WTC11 (cell line): ENCODE measurements around the gene TTLL5. TPM values are rescaled to one million over a fixed set of nuclear protein-coding genes. Genes with fewer than 3 reads are reported as not detected.

Experiments used
- ATAC-seq: fragments of 200-7000 bp; cut with Tn5 transposase; 2 replicates; pipeline ENCODE4 v1.10.0; 2021; ENCODE audit warnings: mild to moderate bottlenecking, moderate library complexity
- CTCF ChIA-PET: fragments of 300-600 bp; sonication (Branson Sonifier 250); formaldehyde crosslinking; loops from one replicate; lab custom pipeline; 2021; ENCODE audit warnings: antibody characterized with exemption; lab: Charles Lee
- POLR2A ChIA-PET: fragments of 350-600 bp; sonication (Branson Sonifier 250); formaldehyde crosslinking; loops from one replicate; lab custom pipeline; 2021; ENCODE audit warnings: antibody characterized with exemption; lab: Charles Lee
- DNase-seq: peaks from one replicate; pipeline ENCODE4 v3.0.0; 2021; ENCODE audit warnings: low spot score
- H3K27ac Mint-ChIP-seq: 2 replicates; pipeline ENCODE4 v1.8.0; 2021; ENCODE audit warnings: mixed read lengths
- H3K27me3 Mint-ChIP-seq: 2 replicates; pipeline ENCODE4 v1.8.0; 2021; ENCODE audit warnings: low read depth, mild to moderate bottlenecking, moderate library complexity, mixed read lengths
- H3K36me3 Mint-ChIP-seq: 2 replicates; pipeline ENCODE4 v1.8.0; 2021; ENCODE audit warnings: mixed read lengths
- H3K4me1 Mint-ChIP-seq: 2 replicates; pipeline ENCODE4 v1.8.0; 2022; ENCODE audit warnings: mixed read lengths
- H3K4me3 Mint-ChIP-seq: 2 replicates; pipeline ENCODE4 v1.8.0; 2021; ENCODE audit warnings: mild to moderate bottlenecking, moderate library complexity, mixed read lengths
- H3K9me3 Mint-ChIP-seq: 2 replicates; pipeline ENCODE4 v1.8.0; 2021; ENCODE audit warnings: mixed read lengths
- ATF1 ChIP-seq: sonication (generic); formaldehyde crosslinking; IDR thresholded peaks from 2 replicates; pipeline ENCODE4 v1.8.1; 2023; ENCODE audit warnings: mild to moderate bottlenecking, moderate library complexity, missing genetic modification reagents
- CREB1 ChIP-seq: sonication (generic); formaldehyde crosslinking; IDR thresholded peaks from 2 replicates; pipeline ENCODE4 v1.8.0; 2023; ENCODE audit warnings: mild to moderate bottlenecking, missing genetic modification reagents
- EMX1 ChIP-seq: fragments of 250-450 bp; sonication (Bioruptor Pico); IDR thresholded peaks from 2 replicates; pipeline ENCODE4 v1.8.0; 2021; ENCODE audit warnings: mild to moderate bottlenecking
- GTF2I ChIP-seq: fragments of 250-450 bp; sonication (Bioruptor Pico); conservative IDR thresholded peaks from 2 replicates; pipeline ENCODE4 v1.4.0; 2021; ENCODE audit warnings: mild to moderate bottlenecking
- HMGA2 ChIP-seq: fragments of 250-450 bp; sonication (Bioruptor Pico); IDR thresholded peaks from 2 replicates; pipeline ENCODE4 v1.4.0; 2021; ENCODE audit warnings: mild to moderate bottlenecking, moderate library complexity
- KAT7 ChIP-seq: sonication (generic); formaldehyde crosslinking; IDR thresholded peaks from 2 replicates; pipeline ENCODE4 v1.8.1; 2023; ENCODE audit warnings: missing genetic modification reagents, mild to moderate bottlenecking, borderline replicate concordance
- MXD4 ChIP-seq: fragments of 250-450 bp; sonication (Bioruptor Pico); IDR thresholded peaks from 2 replicates; pipeline ENCODE4 v1.8.0; 2021; ENCODE audit warnings: mild to moderate bottlenecking, moderate library complexity, borderline replicate concordance
- MYBL2 ChIP-seq: sonication (generic); formaldehyde crosslinking; IDR thresholded peaks from 2 replicates; pipeline ENCODE4 v1.8.1; 2023; ENCODE audit warnings: mild to moderate bottlenecking, moderate library complexity, missing genetic modification reagents
- TCF7 ChIP-seq: sonication (generic); formaldehyde crosslinking; IDR thresholded peaks from 2 replicates; pipeline ENCODE4 v1.8.0; 2022; ENCODE audit warnings: mild to moderate bottlenecking, low read depth, missing genetic modification reagents, moderate library complexity
- TP53 ChIP-seq: sonication (generic); formaldehyde crosslinking; IDR thresholded peaks from 2 replicates; pipeline ENCODE4 v1.8.1; 2023; ENCODE audit warnings: mild to moderate bottlenecking, missing genetic modification reagents
- ZBTB21 ChIP-seq: sonication (generic); formaldehyde crosslinking; IDR thresholded peaks from 2 replicates; pipeline ENCODE4 v1.8.1; 2023; ENCODE audit warnings: mild to moderate bottlenecking, missing genetic modification reagents, borderline replicate concordance
- ZNF138 ChIP-seq: sonication (generic); formaldehyde crosslinking; conservative IDR thresholded peaks from 2 replicates; pipeline ENCODE4 v1.8.1; 2022; ENCODE audit warnings: mild to moderate bottlenecking, moderate library complexity, missing genetic modification reagents
- ZNF219 ChIP-seq: sonication (generic); formaldehyde crosslinking; IDR thresholded peaks from 2 replicates; pipeline ENCODE4 v1.8.0; 2023; ENCODE audit warnings: missing genetic modification reagents, mild to moderate bottlenecking, borderline replicate concordance
- total RNA-seq: library from RNA; stranded (reverse); gene quantifications from 3 replicates; pipeline ENCODE4 v1.2.3, GENCODE V29; 2021
- TF ChIP-seq, protein P1 (sequence below): sonication (generic); formaldehyde crosslinking; IDR thresholded peaks from 2 replicates; pipeline ENCODE4 v1.8.1; 2023; ENCODE audit warnings: mild to moderate bottlenecking, missing genetic modification reagents
- TF ChIP-seq, protein P2 (sequence below): sonication (generic); formaldehyde crosslinking; conservative IDR thresholded peaks from 2 replicates; pipeline ENCODE4 v1.8.1; 2023; ENCODE audit warnings: mild to moderate bottlenecking, low read depth, missing genetic modification reagents, moderate library complexity
- TF ChIP-seq, protein P3 (sequence below): sonication (generic); formaldehyde crosslinking; IDR thresholded peaks from 2 replicates; pipeline ENCODE4 v1.8.1; 2023; ENCODE audit warnings: mild to moderate bottlenecking, missing genetic modification reagents
- TF ChIP-seq, protein P4 (sequence below): sonication (generic); formaldehyde crosslinking; IDR thresholded peaks from 2 replicates; pipeline ENCODE4 v1.8.1; 2023; ENCODE audit warnings: mild to moderate bottlenecking, missing genetic modification reagents, borderline replicate concordance
- TF ChIP-seq, protein P5 (sequence below): fragments of 250-450 bp; sonication (Bioruptor Pico); conservative IDR thresholded peaks from 2 replicates; pipeline ENCODE4 v1.9.0; 2021; ENCODE audit warnings: mild to moderate bottlenecking
- TF ChIP-seq, protein P6 (sequence below): fragments of 250-450 bp; sonication (Bioruptor Pico); IDR thresholded peaks from 2 replicates; pipeline ENCODE4 v1.9.0; 2021; ENCODE audit warnings: mild to moderate bottlenecking

TTLL5 gene
- total RNA-seq, 1 experiment from 2014 or later, result 39.6 TPM

DNA sequence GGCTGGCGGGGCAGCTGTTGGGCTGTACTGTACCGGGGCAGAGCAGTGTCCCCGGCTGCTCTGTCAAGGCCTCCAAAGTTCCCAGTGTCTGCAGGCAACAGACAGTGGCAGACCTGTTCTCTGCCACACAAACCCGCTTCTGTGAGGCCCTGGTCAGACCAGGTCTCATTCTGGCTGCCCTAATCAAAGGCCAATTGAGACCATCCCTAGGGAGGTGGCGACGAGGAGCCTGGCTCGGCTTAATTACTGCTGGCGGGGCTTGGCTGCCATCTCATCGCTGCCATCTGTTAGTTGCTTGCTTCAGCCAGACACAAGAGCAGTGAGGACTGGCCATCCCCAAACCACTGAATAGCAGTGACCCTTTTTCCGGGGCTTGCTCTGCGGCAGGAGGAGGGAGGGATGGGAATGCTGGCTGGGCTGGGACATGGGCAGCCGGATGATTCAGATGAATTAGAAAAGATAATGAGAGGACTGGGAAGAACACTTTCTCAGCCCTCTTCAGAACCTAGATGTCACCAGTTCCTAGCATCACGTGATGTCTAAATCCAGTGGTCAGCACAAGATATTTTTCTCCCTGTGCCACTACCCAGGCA is 24.9 kb upstream of the TTLL5 start:
- ChIA-PET POLR2A (interaction anchor here (1.0 kb wide), 1 partner anchor 24 kb away, joined by 3 read pairs; the partner anchor contains the start of genes ERG28 and TTLL5), CTCF (interaction anchor here (0.7 to 1.7 kb wide), 6 partner anchors 13 to 118 kb away, joined by 3 to 9 read pairs (median 3); partner anchors contain the start of gene FLVCR2)
- Mint-ChIP-seq H3K27me3 (no peaks in the 10 kb centered on the region), H3K27ac (0 out of 2 replicates have a peak overlapping the region, but pooled peaks have one; percentile 16), H3K4me3 (no peak overlapping the region), H3K9me3 (no peaks in the 10 kb centered on the region), H3K4me1 (peaks cover 43% of the 10 kb centered on the region), H3K36me3 (peaks cover 7% of the 10 kb centered on the region; the same call in 1 of the 2 replicates)
- TF ChIP-seq CREB1 (CRISPR knock-in tag) (no peak), KAT7 (no peak), ZBTB21 (CRISPR knock-in tag) (no peak), MXD4 (CRISPR knock-in tag) (no peak), TCF7 (CRISPR knock-in tag) (no peak), HMGA2 (CRISPR knock-in tag) (no peak), EMX1 (no peak), ZNF219 (CRISPR knock-in tag) (no peak), TP53 (CRISPR knock-in tag) (no peak), ZNF138 (CRISPR knock-in tag) (no peak), MYBL2 (CRISPR knock-in tag) (no peak), GTF2I (CRISPR knock-in tag) (no peak), ATF1 (CRISPR knock-in tag) (no peak)
- TF ChIP-seq, protein P1, sequence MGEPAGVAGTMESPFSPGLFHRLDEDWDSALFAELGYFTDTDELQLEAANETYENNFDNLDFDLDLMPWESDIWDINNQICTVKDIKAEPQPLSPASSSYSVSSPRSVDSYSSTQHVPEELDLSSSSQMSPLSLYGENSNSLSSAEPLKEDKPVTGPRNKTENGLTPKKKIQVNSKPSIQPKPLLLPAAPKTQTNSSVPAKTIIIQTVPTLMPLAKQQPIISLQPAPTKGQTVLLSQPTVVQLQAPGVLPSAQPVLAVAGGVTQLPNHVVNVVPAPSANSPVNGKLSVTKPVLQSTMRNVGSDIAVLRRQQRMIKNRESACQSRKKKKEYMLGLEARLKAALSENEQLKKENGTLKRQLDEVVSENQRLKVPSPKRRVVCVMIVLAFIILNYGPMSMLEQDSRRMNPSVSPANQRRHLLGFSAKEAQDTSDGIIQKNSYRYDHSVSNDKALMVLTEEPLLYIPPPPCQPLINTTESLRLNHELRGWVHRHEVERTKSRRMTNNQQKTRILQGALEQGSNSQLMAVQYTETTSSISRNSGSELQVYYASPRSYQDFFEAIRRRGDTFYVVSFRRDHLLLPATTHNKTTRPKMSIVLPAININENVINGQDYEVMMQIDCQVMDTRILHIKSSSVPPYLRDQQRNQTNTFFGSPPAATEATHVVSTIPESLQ, result no peak
- TF ChIP-seq, protein P2, sequence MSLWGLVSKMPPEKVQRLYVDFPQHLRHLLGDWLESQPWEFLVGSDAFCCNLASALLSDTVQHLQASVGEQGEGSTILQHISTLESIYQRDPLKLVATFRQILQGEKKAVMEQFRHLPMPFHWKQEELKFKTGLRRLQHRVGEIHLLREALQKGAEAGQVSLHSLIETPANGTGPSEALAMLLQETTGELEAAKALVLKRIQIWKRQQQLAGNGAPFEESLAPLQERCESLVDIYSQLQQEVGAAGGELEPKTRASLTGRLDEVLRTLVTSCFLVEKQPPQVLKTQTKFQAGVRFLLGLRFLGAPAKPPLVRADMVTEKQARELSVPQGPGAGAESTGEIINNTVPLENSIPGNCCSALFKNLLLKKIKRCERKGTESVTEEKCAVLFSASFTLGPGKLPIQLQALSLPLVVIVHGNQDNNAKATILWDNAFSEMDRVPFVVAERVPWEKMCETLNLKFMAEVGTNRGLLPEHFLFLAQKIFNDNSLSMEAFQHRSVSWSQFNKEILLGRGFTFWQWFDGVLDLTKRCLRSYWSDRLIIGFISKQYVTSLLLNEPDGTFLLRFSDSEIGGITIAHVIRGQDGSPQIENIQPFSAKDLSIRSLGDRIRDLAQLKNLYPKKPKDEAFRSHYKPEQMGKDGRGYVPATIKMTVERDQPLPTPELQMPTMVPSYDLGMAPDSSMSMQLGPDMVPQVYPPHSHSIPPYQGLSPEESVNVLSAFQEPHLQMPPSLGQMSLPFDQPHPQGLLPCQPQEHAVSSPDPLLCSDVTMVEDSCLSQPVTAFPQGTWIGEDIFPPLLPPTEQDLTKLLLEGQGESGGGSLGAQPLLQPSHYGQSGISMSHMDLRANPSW (CRISPR knock-in tag), result no peak
- TF ChIP-seq, protein P3, sequence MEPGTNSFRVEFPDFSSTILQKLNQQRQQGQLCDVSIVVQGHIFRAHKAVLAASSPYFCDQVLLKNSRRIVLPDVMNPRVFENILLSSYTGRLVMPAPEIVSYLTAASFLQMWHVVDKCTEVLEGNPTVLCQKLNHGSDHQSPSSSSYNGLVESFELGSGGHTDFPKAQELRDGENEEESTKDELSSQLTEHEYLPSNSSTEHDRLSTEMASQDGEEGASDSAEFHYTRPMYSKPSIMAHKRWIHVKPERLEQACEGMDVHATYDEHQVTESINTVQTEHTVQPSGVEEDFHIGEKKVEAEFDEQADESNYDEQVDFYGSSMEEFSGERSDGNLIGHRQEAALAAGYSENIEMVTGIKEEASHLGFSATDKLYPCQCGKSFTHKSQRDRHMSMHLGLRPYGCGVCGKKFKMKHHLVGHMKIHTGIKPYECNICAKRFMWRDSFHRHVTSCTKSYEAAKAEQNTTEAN (CRISPR knock-in tag), result no peak
- TF ChIP-seq, protein P4, sequence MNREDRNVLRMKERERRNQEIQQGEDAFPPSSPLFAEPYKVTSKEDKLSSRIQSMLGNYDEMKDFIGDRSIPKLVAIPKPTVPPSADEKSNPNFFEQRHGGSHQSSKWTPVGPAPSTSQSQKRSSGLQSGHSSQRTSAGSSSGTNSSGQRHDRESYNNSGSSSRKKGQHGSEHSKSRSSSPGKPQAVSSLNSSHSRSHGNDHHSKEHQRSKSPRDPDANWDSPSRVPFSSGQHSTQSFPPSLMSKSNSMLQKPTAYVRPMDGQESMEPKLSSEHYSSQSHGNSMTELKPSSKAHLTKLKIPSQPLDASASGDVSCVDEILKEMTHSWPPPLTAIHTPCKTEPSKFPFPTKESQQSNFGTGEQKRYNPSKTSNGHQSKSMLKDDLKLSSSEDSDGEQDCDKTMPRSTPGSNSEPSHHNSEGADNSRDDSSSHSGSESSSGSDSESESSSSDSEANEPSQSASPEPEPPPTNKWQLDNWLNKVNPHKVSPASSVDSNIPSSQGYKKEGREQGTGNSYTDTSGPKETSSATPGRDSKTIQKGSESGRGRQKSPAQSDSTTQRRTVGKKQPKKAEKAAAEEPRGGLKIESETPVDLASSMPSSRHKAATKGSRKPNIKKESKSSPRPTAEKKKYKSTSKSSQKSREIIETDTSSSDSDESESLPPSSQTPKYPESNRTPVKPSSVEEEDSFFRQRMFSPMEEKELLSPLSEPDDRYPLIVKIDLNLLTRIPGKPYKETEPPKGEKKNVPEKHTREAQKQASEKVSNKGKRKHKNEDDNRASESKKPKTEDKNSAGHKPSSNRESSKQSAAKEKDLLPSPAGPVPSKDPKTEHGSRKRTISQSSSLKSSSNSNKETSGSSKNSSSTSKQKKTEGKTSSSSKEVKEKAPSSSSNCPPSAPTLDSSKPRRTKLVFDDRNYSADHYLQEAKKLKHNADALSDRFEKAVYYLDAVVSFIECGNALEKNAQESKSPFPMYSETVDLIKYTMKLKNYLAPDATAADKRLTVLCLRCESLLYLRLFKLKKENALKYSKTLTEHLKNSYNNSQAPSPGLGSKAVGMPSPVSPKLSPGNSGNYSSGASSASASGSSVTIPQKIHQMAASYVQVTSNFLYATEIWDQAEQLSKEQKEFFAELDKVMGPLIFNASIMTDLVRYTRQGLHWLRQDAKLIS (CRISPR knock-in tag), result no peak
- TF ChIP-seq, protein P5, sequence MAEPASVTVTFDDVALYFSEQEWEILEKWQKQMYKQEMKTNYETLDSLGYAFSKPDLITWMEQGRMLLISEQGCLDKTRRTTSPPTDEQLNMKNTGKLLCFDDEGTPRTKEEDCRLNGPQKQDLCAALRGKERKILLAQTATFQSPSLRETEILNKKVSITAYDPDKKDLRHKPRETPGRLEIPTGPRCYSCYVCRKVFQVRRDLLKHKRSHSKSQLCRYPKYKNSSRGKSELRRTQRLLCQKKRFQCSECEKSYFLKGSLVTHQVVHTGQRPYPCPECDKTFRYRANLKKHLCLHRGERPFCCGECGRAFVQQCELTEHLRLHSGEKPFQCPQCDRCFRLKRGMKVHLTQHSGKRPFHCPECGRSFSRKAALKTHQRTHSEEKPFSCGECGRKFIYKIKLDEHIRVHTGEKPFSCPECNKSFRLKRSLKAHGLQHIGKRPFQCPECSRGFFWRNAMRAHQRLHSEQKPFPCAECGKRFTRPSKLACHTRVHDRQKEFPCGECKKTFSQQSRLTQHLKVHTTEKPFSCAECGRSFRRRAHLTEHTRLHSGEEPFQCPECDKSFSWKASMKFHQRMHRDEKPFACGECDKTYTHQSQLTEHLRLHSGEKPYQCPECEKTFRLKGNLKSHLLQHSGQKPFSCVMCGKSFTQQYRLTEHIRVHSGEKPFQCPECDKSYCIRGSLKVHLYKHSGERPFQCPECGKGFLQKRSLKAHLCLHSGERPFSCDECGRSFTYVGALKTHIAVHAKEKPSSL, result no peak
- TF ChIP-seq, protein P6, sequence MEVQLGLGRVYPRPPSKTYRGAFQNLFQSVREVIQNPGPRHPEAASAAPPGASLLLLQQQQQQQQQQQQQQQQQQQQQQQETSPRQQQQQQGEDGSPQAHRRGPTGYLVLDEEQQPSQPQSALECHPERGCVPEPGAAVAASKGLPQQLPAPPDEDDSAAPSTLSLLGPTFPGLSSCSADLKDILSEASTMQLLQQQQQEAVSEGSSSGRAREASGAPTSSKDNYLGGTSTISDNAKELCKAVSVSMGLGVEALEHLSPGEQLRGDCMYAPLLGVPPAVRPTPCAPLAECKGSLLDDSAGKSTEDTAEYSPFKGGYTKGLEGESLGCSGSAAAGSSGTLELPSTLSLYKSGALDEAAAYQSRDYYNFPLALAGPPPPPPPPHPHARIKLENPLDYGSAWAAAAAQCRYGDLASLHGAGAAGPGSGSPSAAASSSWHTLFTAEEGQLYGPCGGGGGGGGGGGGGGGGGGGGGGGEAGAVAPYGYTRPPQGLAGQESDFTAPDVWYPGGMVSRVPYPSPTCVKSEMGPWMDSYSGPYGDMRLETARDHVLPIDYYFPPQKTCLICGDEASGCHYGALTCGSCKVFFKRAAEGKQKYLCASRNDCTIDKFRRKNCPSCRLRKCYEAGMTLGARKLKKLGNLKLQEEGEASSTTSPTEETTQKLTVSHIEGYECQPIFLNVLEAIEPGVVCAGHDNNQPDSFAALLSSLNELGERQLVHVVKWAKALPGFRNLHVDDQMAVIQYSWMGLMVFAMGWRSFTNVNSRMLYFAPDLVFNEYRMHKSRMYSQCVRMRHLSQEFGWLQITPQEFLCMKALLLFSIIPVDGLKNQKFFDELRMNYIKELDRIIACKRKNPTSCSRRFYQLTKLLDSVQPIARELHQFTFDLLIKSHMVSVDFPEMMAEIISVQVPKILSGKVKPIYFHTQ, result no peak
- ATAC-seq (no peak), DNase-seq (peak; percentile 23)
